Ectodermal cell (in vitro differentiated cells): ENCODE measurements around the gene ST8SIA6.

Experiments
- H3K27ac ChIP-seq: 2 replicates; pipeline ENCODE4 v1.7.0; 2013; ENCODE audit warnings: mild to moderate bottlenecking, low read depth, low read length; ENCODE audit not compliant: insufficient read depth, poor library complexity, severe bottlenecking
- H3K27me3 ChIP-seq: 2 replicates; pipeline ENCODE4 v1.7.0; 2013; ENCODE audit warnings: mild to moderate bottlenecking, low read length; ENCODE audit not compliant: insufficient read depth, control insufficient read depth, poor library complexity, severe bottlenecking
- H3K36me3 ChIP-seq: one replicate; pipeline ENCODE4 v1.7.0; 2013; ENCODE audit warnings: low read length; ENCODE audit not compliant: control insufficient read depth, insufficient read depth
- H3K4me1 ChIP-seq: one replicate; pipeline ENCODE4 v1.7.0; 2013; ENCODE audit warnings: low read length; ENCODE audit not compliant: control insufficient read depth, insufficient read depth
- H3K4me3 ChIP-seq: 2 replicates; pipeline ENCODE4 v1.7.0; 2013; ENCODE audit warnings: low read depth, low read length, control low read depth; ENCODE audit not compliant: insufficient read depth
- H3K9me3 ChIP-seq: 2 replicates; pipeline ENCODE4 v1.7.0; 2013; ENCODE audit warnings: mild to moderate bottlenecking, low read length, moderate library complexity; ENCODE audit not compliant: control insufficient read depth
- WGBS, 2 experiments: methylation state at CpG; one replicate each; pipeline ENCODE4 v1.1.7; 2013; ENCODE audit warnings: missing lambda C conversion rate in 2 of 2; 5-methylcytosine and 5-hydroxymethylcytosine counted together

The ST8SIA6 gene

GRCh38 chr10:17351506-17351905 is 102.9 kb downstream of the ST8SIA6 start:
- H3K36me3 ChIP-seq, result no peaks in the 10 kb centered on the region
- no peaks in the 10 kb centered on the region for H3K4me1 ChIP-seq
- no peaks in the 10 kb centered on the region for H3K9me3 ChIP-seq
- 100% methylated on average over 1 of the region's 1 CpG; no CpG with 5 or more reads in 1 of the 2 experiments for WGBS, 2 experiments
- no peak overlapping the region for H3K4me3 ChIP-seq
- H3K27me3 ChIP-seq, result no peaks in the 10 kb centered on the region
- no peak overlapping the region for H3K27ac ChIP-seq

GRCh38 chr10:17349717-17350116 is 104.7 kb downstream of the ST8SIA6 start:
- H3K36me3 ChIP-seq, result no peaks in the 10 kb centered on the region
- no peaks in the 10 kb centered on the region for H3K4me1 ChIP-seq
- no peaks in the 10 kb centered on the region for H3K27me3 ChIP-seq
- no peak overlapping the region for H3K27ac ChIP-seq
- WGBS, 2 experiments, result 100% methylated on average over 1 of the region's 1 CpG
- no peaks in the 10 kb centered on the region for H3K9me3 ChIP-seq
- H3K4me3 ChIP-seq, result no peak overlapping the region

GRCh38 chr10:17348501-17349349 is 105.7 kb downstream of the ST8SIA6 start:
- no peak overlapping the region for H3K27ac ChIP-seq
- H3K9me3 ChIP-seq, result no peaks in the 10 kb centered on the region
- 86% methylated on average over 21 of the region's 21 CpGs for WGBS, 2 experiments
- no peak overlapping the region for H3K4me3 ChIP-seq
- H3K36me3 ChIP-seq, result no peaks in the 10 kb centered on the region
- no peaks in the 10 kb centered on the region for H3K27me3 ChIP-seq
- no peaks in the 10 kb centered on the region for H3K4me1 ChIP-seq

- H3K4me3 ChIP-seq, result no peak overlapping the region
- no peaks in the 10 kb centered on the region for H3K9me3 ChIP-seq
- no peaks in the 10 kb centered on the region for H3K4me1 ChIP-seq
- 80% methylated on average over 4 of the region's 4 CpGs for WGBS, 2 experiments
- no peaks in the 10 kb centered on the region for H3K36me3 ChIP-seq
- H3K27ac ChIP-seq, result no peak overlapping the region
- H3K27me3 ChIP-seq, result no peaks in the 10 kb centered on the region
These were observed 106.3 kb downstream of the ST8SIA6 start for GRCh38 chr10:17348011-17348500.

GRCh38 chr10:17344206-17344605 is 110.2 kb downstream of the ST8SIA6 start:
- Histone ChIP-seq H3K36me3 (no peaks in the 10 kb centered on the region), H3K27ac (no peak overlapping the region), H3K9me3 (no peaks in the 10 kb centered on the region), H3K27me3 (no peaks in the 10 kb centered on the region), H3K4me3 (no peak overlapping the region), H3K4me1 (no peaks in the 10 kb centered on the region)
- 76 to 87% methylated on average over 4 of the region's 4 CpGs for WGBS, 2 experiments

- 96 to 99% methylated on average over 3 of the region's 3 CpGs for WGBS, 2 experiments
- Histone ChIP-seq H3K4me1 (no peaks in the 10 kb centered on the region), H3K36me3 (no peaks in the 10 kb centered on the region), H3K27ac (no peak overlapping the region), H3K9me3 (no peaks in the 10 kb centered on the region), H3K27me3 (no peaks in the 10 kb centered on the region), H3K4me3 (no peak overlapping the region)
These were observed 111.3 kb downstream of the ST8SIA6 start for GRCh38 chr10:17343118-17343517.

GRCh38 chr10:17340144-17340829 is 114.1 kb downstream of the ST8SIA6 start:
- Histone ChIP-seq H3K27ac (no peak overlapping the region), H3K36me3 (no peaks in the 10 kb centered on the region), H3K4me3 (no peak overlapping the region), H3K9me3 (no peaks in the 10 kb centered on the region), H3K4me1 (no peaks in the 10 kb centered on the region), H3K27me3 (no peaks in the 10 kb centered on the region)
- WGBS, 2 experiments, result 90 to 92% methylated on average over 12 to 13 of the region's 13 CpGs

- Histone ChIP-seq H3K4me1 (no peaks in the 10 kb centered on the region), H3K4me3 (no peak overlapping the region), H3K27ac (no peak overlapping the region), H3K9me3 (no peaks in the 10 kb centered on the region), H3K36me3 (no peaks in the 10 kb centered on the region), H3K27me3 (no peaks in the 10 kb centered on the region)
- 97% methylated on average over 2 of the region's 2 CpGs for whole genome bisulfite sequencing, 2 experiments
These were observed 119.3 kb downstream of the ST8SIA6 start for GRCh38 chr10:17335065-17335464.

GRCh38 chr10:17330501-17330900 is 123.9 kb downstream of the ST8SIA6 start:
- Histone ChIP-seq H3K4me1 (no peaks in the 10 kb centered on the region), H3K27ac (no peak overlapping the region), H3K27me3 (no peaks in the 10 kb centered on the region), H3K4me3 (no peak overlapping the region), H3K9me3 (no peaks in the 10 kb centered on the region), H3K36me3 (no peaks in the 10 kb centered on the region)
- 92 to 100% methylated on average over 1 of the region's 2 CpGs for WGBS, 2 experiments

- WGBS, 2 experiments, result 90 to 92% methylated on average over 4 of the region's 4 CpGs
- no peak overlapping the region for H3K27ac ChIP-seq
These were observed 128.0 kb downstream of the ST8SIA6 start for GRCh38 chr10:17326377-17326776.

More at GRCh38 chr10:17326377-17326776, 128.0 kb downstream of the ST8SIA6 start:
- Histone ChIP-seq H3K9me3 (no peaks in the 10 kb centered on the region), H3K27me3 (no peaks in the 10 kb centered on the region), H3K4me1 (no peaks in the 10 kb centered on the region), H3K36me3 (no peaks in the 10 kb centered on the region), H3K4me3 (no peak overlapping the region)
